Measurements from ENCODE around the gene IL13RA1.
"Not testable (repeated sequence)": the region's sequence is repeated elsewhere in the genome, so short reads cannot be mapped to it uniquely, and the experiment has no call there.

The IL13RA1 gene

DNA sequence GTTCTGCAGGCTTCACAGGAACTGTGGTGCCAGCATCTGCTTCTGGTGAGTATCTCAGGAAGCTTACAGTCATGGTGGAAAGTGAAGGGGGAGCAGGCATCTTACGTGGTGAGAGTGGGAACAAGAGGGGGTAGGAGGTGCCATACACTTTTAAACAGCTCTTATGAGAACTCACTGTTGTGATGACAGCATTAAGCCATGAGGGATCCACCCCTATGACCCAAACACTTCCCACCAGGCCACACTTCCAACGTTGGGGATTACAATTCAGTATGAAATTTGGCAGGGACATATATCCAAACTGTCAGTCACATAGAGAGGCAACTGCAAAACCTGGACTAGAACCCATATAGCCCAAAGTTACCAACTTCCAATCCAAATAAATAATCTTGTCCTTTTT, 53.1 kb downstream of the IL13RA1 start:
- DNase-seq, result no peak

DNA sequence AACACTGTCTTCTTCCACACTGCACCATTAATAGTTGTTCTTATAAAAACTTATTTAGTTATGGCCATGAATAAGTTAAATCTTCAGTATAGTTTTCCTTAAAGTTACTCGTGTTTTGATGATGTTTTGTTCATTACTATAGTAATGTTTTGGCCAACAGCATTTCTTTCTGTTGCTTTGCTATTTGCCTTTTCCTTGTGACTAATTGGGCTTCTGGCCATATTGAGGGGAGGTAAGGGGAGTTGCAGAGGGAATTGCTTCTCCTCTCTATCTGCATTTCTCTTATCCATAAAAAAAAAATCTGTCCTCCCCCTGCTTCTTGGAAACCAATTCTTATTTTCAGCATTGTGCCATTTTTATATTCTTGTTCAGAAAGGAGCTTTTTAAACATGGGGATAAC, 53.5 kb downstream of the IL13RA1 start:
- DNase-seq, result no peak

DNA sequence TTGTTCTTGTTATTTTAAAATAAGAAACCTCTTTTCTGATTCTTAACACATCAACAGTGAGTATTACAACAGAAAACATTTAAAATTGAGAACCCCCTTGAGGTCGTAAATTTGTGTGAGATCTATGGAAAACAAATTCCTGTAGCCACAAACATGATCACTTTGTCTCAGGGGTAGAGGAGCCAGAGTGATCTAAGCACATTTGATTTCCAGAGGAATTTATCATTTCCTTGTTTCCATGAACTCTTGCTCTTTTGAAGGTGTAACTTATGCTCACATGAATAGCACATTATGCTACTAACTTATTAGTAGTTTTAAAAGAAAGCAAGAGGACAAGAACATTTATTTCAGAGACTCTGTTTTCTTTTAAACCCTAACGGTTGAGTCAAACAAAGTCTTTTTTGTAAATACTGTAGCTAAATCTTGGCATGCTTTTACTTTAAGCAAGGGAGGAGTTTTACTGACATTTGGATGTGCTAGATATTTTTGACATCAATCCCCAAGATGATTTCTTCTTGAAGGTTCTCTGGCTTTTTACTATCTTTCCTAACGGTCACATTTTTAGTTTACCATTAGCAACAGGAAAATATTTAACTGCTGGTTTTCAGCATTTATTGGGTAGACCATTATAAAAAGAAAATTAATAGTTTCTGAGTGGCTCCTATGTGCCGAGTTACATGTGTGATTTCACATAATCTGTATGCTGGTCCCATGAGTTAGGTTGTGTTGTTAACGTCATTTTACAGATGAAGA, 68.3 kb downstream of the IL13RA1 start:
- DNase-seq, result no peak

DNA sequence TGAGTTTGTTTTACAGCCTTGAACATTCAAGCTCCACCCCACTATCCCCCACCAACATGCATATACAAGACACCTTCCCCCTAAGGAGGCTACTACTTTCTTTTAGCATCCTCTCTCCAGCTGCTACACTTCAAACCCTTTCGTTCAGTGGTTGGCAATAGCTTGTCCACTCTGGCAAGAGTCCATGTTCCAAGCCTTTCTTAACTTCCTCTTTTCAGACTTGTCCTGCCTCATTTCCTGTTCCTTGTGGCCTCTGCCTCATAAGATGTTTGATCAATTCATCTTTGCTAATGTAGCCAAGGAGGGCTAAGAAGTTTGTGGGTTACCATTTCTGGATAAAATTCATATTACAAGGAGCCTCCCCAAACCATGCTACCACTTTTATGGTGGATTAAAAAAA, 75.5 kb downstream of the IL13RA1 start:
- no peak for DNase-seq

DNA sequence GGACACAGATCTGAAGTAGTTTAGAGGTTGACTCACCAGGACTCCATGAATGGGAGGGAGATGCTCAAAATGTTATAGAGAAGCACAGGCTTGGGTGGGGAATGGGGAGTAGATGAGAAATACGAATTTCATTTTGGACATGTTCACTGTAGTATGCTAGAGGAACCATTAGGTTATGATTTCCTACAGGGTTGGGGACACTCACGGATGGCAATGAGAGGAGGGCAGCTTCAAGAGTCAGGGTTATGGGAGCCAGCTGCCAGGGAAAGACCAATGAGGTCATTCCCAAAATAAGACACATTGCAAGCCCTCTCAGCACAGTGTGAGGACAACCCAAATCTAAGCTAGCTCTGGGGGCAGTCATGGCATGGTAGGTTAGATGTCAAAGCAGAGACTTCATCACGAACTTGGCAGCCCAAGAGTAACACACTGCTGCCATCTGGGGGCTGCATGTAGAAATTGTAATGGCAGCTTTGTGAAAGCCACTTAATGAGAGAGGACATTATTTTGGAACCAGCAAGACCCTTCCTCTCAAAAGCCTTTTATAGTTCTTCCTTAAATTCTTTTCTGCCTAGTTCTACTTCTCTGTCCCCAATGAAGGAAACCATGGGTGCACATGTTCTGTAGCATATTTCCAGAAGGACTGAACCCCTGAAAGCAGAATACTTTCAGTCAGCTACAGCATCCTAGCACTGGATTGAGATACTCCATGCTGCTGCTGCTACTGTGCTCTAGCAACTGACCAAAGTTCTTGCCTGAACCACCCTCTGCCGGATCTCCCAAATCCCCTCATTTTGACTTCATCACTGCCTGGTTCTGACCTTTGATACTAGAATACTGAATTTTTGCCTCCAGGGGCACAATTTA, 80.0 kb downstream of the IL13RA1 start:
- DNase-seq, result no peak

DNA sequence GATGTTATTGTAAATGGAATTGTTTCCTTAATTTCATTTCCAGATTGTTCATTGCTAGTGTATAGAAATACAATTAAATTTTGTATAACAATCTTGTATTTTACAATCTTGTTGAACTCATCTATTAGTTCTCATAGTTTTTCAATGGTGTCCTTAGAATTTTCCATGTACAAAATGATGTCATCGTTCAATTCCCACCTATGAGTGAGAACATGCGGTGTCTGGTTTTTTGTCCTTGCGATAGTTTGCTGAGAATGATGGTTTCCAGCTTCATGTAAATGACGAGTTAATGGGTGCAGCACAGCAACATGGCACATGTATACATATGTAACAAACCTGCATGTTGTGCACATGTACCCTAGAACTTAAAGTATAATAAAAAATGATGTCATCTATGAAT, 89.9 kb downstream of the IL13RA1 start:
- not testable (repeated sequence) for DNase-seq

DNA sequence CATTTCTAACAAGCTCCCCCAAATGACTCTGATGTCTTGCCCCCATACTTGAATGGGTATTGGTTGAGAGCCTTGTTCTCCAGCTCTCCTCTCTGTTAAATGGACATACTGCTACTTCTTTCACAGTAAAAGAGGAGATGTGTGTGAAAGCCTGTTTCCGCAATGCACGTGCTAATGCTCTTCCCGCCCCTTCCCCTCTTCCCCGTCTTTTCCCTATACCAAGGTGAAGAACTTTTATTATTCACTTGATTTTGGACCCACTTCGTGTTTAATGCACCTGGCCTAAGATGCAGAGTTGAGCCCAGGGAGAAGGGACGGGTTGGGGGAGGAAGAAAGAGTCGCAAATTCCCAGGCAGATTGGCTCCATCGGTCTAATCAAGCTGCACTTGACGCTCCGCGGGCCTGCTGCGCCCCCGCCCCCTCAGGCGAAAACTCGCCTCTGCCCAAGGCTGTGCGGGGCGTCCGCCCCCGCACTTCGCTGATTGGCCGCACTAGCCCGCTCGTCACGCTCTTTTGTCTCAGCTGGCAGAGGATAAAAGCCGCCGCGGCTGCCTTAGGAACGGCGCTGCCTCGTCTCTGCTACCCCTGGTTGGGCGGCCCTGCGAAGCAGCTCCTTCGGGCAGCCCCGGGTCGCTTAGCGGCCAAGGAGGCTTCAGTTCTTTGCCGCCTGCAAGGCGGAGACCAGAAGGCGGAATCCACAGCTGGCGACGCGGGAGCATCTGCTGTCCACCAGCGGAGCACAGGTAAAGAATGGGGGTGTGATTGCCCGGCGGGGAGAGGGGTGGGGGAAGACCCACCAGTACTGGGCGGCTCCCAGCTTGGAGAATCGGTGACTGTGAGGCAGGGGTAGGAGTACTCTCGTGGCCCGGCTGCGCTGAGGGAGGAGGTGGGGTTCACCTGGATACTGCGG, 96.1 kb downstream of the IL13RA1 start, which contains the start of gene ZCCHC12:
TSS of gene ZCCHC12 (plus strand) at position 562 of the 910 bp plus-strand sequence. CDS start 1,421 bp downstream, outside the sequence.
- DNase-seq, result no peak

DNA sequence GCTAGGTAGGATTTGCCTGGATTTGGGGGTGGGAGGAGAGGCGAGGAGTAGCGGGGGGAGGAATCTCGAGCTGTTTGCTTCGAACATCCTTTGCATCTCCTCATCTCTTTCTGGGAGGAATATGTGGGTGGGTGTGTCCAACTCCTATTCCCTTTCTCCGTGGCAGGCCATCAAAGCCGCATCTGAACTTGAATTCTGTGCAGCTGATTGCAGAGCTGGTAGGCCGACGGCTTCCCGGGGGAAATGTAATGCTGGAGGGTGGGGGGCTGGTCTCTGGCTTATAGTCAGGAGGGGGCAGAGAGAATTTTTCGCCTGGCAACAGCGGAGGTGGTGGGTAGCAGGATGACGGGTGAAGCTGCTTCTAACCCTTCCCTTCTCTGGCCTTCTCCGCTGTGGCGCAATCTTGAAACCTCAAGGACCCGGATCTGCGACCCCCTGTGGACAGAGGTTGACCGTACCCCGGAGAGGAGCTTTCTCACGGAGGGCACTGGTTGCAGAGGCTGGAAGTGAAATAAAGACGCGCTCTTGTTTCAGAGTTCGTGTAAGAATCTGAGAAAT, 96.8 kb downstream of the IL13RA1 start:
- no peak for DNase-seq

DNA sequence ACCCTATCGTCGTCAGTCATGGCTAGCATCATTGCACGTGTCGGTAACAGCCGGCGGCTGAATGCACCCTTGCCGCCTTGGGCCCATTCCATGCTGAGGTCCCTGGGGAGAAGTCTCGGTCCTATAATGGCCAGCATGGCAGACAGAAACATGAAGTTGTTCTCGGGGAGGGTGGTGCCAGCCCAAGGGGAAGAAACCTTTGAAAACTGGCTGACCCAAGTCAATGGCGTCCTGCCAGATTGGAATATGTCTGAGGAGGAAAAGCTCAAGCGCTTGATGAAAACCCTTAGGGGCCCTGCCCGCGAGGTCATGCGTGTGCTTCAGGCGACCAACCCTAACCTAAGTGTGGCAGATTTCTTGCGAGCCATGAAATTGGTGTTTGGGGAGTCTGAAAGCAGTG, 97.8 kb downstream of the IL13RA1 start:
- no peak for DNase-seq

DNA sequence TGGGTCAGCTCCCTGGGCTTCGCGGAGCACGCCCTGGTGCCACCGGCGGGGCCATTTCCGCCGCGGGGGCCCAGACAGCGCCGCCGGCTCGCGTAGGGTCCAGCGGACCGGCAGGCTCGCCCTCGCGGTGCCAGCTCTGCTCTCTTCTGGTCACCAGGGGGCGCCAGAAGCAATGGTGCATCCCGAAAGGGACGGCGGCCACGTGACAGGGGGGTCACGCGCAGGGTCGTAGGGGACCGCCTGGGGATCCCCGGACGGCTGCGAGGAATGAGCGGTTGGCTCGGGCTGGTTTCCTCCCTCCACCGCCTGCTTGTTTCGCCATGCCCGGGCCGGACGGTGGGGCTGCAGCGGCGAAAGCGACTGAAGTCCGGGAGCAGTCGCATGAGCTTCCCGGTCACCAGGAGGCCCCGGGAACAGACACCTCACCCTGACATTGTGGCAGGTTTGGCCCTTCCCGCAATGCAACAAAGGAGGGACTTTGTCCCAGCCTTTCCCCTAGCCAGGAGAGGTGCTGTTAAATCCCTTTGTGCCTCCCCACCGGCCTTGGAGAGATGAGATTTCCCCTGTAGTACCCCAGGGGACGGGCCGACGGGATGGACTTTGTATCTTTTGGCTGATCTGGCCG, 112.0 kb downstream of the IL13RA1 start:
- DNase-seq, result no peak

All from cortex of kidney (tissue), 1 donor.